Measurements from ENCODE around the gene WIPF2.

DNA sequence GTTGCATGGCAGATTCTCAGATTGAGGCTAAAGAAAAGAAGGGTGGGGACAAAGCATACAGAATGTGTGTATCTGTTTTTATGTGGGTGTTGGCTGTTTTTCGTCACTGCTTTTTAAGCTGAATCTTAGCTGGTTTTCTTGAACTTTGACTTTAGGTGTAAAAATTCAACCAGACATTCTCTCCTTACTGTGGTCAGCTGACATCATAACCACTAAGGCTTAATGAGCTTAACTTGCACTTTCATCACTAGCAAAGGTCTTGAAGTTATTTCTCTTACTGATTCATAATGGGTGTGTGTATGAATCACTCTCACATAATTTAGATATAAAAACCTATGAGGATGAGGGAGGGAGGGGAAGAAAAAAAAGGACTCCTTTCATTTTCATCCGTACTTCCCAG, 64.6 kb downstream of the WIPF2 start:
- TF ChIP-seq NFYB (CRISPR knock-in tag; conservative IDR thresholded peaks at IDR 0.05; ENCODE audit: low read depth) (no peak), TCF7 (CRISPR knock-in tag; IDR thresholded peaks at IDR 0.05; ENCODE audit: low read depth) (no peak)
- TF ChIP-seq, protein P1, sequence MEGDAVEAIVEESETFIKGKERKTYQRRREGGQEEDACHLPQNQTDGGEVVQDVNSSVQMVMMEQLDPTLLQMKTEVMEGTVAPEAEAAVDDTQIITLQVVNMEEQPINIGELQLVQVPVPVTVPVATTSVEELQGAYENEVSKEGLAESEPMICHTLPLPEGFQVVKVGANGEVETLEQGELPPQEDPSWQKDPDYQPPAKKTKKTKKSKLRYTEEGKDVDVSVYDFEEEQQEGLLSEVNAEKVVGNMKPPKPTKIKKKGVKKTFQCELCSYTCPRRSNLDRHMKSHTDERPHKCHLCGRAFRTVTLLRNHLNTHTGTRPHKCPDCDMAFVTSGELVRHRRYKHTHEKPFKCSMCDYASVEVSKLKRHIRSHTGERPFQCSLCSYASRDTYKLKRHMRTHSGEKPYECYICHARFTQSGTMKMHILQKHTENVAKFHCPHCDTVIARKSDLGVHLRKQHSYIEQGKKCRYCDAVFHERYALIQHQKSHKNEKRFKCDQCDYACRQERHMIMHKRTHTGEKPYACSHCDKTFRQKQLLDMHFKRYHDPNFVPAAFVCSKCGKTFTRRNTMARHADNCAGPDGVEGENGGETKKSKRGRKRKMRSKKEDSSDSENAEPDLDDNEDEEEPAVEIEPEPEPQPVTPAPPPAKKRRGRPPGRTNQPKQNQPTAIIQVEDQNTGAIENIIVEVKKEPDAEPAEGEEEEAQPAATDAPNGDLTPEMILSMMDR (IDR thresholded peaks at IDR 0.05) = no peak

All from WTC11 (cell line).